HG02973 (cell line): Measurements from ENCODE around the gene UBE2L6.

Source experiments
- ATAC-seq: cut with Tn5 transposase; IDR thresholded peaks from one replicate; pipeline ENCODE4 v1.9.1; 2021; ENCODE audit warnings: moderate library complexity; ENCODE audit not compliant: unreplicated experiment

UBE2L6 gene

GRCh38 chr11:57501953-57502352, 65.5 kb downstream of the UBE2L6 start:
- no peak for ATAC-seq
